ENCODE data around the gene PREX1. TPM values are rescaled to one million over a fixed set of nuclear protein-coding genes. Genes with fewer than 3 reads are reported as not detected.

The PREX1 gene
- total and polyA plus RNA-seq, 2 donors (not counting 3 experiments of a cell fraction or from before 2014, with no cell fraction given) = 51.3 to 72.9 TPM

DNA sequence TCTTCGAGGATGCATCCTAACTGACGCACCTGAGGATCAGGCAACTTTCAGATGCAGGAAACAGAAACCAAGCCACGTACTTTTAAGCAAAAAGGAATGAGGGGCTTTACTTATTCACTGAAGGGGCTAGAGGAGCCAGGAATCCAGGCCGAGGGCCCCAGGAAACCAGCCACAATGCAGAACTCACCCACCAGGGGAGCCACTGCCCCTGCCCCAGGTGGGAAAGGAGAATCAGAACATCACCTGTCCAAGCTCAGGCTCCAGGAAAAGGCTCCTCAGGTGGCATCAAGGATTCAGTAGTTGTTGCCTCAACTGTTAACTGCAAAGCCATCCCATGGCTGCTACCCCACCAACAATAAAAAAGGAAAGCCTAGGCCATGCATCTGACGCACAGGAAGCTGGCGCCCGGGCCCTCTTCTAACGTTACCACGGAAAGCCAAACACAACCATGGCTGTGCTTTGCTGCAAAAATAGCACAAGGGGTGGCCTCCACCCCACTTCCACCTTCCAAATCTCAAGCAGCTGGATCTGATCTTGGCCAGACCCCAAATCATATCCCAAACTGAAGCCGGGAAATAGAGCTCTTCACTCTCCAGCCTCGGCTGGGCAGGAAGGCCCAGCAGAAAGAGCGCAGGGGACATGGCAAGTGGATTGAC, 121.0 kb downstream of the PREX1 start:
- peaks cover 2% of the 10 kb centered on the region for H4K20me1 ChIP-seq (replicated peaks; ENCODE audit: control insufficient read depth, extremely low read depth, insufficient read depth, low read length)
- no peak overlapping the region for H3K27ac ChIP-seq (ENCODE audit: insufficient read depth, low read depth, low read length)
- dilution Hi-C loops (cut with MboI; ENCODE audit: extremely low pct_ligation_motif_present, low sequenced_read_pairs) = no loop called here
- no TSS peak for BruUV-seq (replicated peaks)
- H3K4me1 ChIP-seq (ENCODE audit: control insufficient read depth, extremely low read depth, insufficient read depth, low read length) = no peaks in the 10 kb centered on the region
- no peaks in the 10 kb centered on the region for H3K9me3 ChIP-seq (replicated peaks; ENCODE audit: control insufficient read depth, insufficient read depth, low read length)
- ChIA-PET CTCF (interaction anchor here (1.5 kb wide), 1 partner anchor 49 kb away, joined by 4 read pairs; no protein-coding TSS in a partner anchor), POLR2A (no interaction called here)
- DNase-seq (ENCODE audit: low read depth, low spot score) (no peak), FAIRE-seq (no peak)
- peaks cover 0 to 2% of the 10 kb centered on the region in 2 experiments for H3K36me3 ChIP-seq (ENCODE audit: control insufficient read depth in 2 of 2, extremely low read depth in 1 of 2, insufficient read depth in 2 of 2, low read length in 2 of 2)
- peaks cover 42% of the 10 kb centered on the region for H3K79me2 ChIP-seq (ENCODE audit: control insufficient read depth, insufficient read depth, low read length)
- H3K27me3 ChIP-seq (ENCODE audit: control insufficient read depth in 2 of 2, insufficient read depth in 2 of 2, low read length in 2 of 2) = no peaks in the 10 kb centered on the region
- no peak overlapping the region for H3K4me3 ChIP-seq (replicated peaks in 1 of 3; ENCODE audit: insufficient read depth in 1 of 3, low read depth in 1 of 3, low read length in 3 of 3)
- H3K9me1 ChIP-seq (replicated peaks; ENCODE audit: control insufficient read depth, extremely low read depth, insufficient read depth, low read length) = no peaks in the 10 kb centered on the region
- TF ChIP-seq GATA2 (IDR thresholded peaks at IDR 0.05; ENCODE audit: insufficient read depth, insufficient read length, low read depth, low read length) (no peak), EZH2 (IDR thresholded peaks at IDR 0.05; ENCODE audit: borderline replicate concordance, low read depth, low read length, severe bottlenecking) (no peak), JUN (IDR thresholded peaks at IDR 0.05; ENCODE audit: borderline replicate concordance, insufficient read depth, insufficient read length, low read depth) (no peak), MYC (IDR thresholded peaks at IDR 0.05; ENCODE audit: low read depth, low read length) (no peak), FOS (IDR thresholded peaks at IDR 0.05; ENCODE audit: borderline replicate concordance, insufficient read depth, low read length) (no peak), POLR2AphosphoS5 (IDR thresholded peaks at IDR 0.05; ENCODE audit: insufficient read depth, low read depth, low read length) (no peak), POLR2A (IDR thresholded peaks at IDR 0.05; ENCODE audit: low read depth, low read length) (no peak)
- TF ChIP-seq, protein P1, sequence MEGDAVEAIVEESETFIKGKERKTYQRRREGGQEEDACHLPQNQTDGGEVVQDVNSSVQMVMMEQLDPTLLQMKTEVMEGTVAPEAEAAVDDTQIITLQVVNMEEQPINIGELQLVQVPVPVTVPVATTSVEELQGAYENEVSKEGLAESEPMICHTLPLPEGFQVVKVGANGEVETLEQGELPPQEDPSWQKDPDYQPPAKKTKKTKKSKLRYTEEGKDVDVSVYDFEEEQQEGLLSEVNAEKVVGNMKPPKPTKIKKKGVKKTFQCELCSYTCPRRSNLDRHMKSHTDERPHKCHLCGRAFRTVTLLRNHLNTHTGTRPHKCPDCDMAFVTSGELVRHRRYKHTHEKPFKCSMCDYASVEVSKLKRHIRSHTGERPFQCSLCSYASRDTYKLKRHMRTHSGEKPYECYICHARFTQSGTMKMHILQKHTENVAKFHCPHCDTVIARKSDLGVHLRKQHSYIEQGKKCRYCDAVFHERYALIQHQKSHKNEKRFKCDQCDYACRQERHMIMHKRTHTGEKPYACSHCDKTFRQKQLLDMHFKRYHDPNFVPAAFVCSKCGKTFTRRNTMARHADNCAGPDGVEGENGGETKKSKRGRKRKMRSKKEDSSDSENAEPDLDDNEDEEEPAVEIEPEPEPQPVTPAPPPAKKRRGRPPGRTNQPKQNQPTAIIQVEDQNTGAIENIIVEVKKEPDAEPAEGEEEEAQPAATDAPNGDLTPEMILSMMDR (IDR thresholded peaks at IDR 0.05; ENCODE audit: extremely low read depth in 1 of 2, insufficient read depth in 1 of 2, low read depth in 1 of 2, low read length in 2 of 2) = no peak
- TF ChIP-seq, protein P2, sequence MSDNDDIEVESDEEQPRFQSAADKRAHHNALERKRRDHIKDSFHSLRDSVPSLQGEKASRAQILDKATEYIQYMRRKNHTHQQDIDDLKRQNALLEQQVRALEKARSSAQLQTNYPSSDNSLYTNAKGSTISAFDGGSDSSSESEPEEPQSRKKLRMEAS (IDR thresholded peaks at IDR 0.05; ENCODE audit: insufficient read depth, insufficient read length) = no peak
- H3K4me2 ChIP-seq (ENCODE audit: insufficient read depth, low read length) = no peak overlapping the region
- H3K9ac ChIP-seq (replicated peaks; ENCODE audit: extremely low read depth, insufficient read depth, low read length) = no peak overlapping the region
- intact Hi-C loops (cut with micrococcal nuclease) = no loop called here
- H2AFZ ChIP-seq (ENCODE audit: low read depth, low read length) = no peak overlapping the region
